IPS-18a (cell line): Measurements from ENCODE around the gene SLC10A3.

Experiments
- H3K27ac ChIP-seq: one replicate; pipeline ENCODE4 v1.5.1; 2013; ENCODE audit warnings: low read length
- H3K27me3 ChIP-seq: one replicate; pipeline ENCODE4 v1.6.1; 2013; ENCODE audit warnings: mild to moderate bottlenecking, low read length; ENCODE audit not compliant: control insufficient read depth, insufficient read depth
- H3K36me3 ChIP-seq: one replicate; pipeline ENCODE4 v1.6.1; 2013; ENCODE audit warnings: low read depth, low read length; ENCODE audit not compliant: control insufficient read depth
- H3K4me1 ChIP-seq: one replicate; pipeline ENCODE4 v1.6.1; 2013; ENCODE audit warnings: low read depth, low read length; ENCODE audit not compliant: control insufficient read depth
- H3K4me3 ChIP-seq: one replicate; pipeline ENCODE4 v1.5.1; 2013; ENCODE audit warnings: low read length
- H3K9ac ChIP-seq: one replicate; pipeline ENCODE4 v1.6.1; 2013; ENCODE audit warnings: mild to moderate bottlenecking, low read length, moderate library complexity
- H3K9me3 ChIP-seq: one replicate; pipeline ENCODE4 v1.6.1; 2013; ENCODE audit warnings: low read depth, low read length; ENCODE audit not compliant: control insufficient read depth

Gene SLC10A3

DNA sequence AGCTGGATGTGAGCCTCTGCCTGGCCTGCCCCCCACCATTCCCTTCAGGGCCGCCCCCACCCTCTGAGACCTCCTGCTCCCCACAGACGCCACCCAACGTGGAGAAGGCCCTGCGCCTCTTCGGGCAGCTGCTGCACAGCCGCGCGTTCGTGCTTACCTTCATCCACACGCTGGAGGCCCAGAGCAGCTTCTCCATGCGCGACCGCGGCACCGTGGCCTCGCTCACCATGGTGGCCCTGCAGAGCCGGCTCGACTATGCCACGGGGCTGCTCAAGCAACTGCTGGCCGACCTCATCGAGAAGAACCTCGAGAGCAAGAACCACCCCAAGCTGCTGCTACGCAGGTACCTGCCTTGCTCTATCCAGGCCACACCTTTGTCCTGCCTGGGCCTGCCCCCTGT is 22.2 kb downstream of the SLC10A3 start:
- Histone ChIP-seq H3K9me3 (no peaks in the 10 kb centered on the region), H3K27me3 (no peaks in the 10 kb centered on the region), H3K36me3 (peaks cover 5% of the 10 kb centered on the region), H3K4me3 (no peak overlapping the region), H3K9ac (no peak overlapping the region), H3K4me1 (no peaks in the 10 kb centered on the region), H3K27ac (no peak overlapping the region)

DNA sequence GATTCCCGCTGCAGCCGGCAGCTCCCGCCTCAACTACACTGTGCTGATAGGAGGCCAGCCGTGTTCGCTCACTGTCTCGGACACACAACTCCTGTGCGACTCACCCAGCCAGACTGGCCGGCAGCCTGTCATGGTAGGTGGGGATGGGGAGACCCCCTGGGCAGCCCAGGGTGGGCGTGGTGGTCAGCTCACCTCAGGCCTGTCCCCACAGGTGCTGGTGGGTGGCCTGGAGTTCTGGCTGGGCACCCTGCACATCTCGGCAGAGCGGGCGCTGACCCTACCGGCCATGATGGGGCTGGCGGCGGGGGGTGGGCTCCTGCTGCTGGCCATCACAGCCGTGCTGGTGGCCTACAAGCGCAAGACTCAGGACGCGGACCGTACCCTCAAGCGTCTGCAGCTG is 22.9 kb downstream of the SLC10A3 start:
- no peaks in the 10 kb centered on the region for H3K9me3 ChIP-seq
- H3K27me3 ChIP-seq, result no peaks in the 10 kb centered on the region
- H3K4me1 ChIP-seq, result no peaks in the 10 kb centered on the region
- H3K36me3 ChIP-seq, result peaks cover 5% of the 10 kb centered on the region
- H3K27ac ChIP-seq, result no peak overlapping the region
- no peak overlapping the region for H3K9ac ChIP-seq
- no peak overlapping the region for H3K4me3 ChIP-seq

DNA sequence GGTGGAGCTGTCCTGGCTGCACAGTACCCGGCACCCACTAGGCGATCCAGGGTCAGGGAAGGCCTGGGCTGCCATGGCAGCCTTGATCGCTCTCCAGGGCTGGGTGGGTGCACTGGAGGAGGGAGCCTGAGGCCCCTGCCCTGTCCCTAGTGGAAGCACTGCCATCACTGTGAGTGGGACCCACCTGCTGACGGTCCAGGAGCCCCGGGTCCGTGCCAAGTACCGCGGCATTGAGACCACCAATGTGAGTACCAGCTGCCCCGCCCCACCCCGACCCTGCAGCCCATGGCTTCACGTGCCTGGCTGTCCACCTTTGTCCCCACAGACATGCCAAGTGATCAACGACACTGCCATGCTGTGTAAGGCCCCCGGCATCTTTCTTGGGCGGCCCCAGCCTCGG is 23.5 kb downstream of the SLC10A3 start:
- H3K9ac ChIP-seq, result no peak overlapping the region

DNA sequence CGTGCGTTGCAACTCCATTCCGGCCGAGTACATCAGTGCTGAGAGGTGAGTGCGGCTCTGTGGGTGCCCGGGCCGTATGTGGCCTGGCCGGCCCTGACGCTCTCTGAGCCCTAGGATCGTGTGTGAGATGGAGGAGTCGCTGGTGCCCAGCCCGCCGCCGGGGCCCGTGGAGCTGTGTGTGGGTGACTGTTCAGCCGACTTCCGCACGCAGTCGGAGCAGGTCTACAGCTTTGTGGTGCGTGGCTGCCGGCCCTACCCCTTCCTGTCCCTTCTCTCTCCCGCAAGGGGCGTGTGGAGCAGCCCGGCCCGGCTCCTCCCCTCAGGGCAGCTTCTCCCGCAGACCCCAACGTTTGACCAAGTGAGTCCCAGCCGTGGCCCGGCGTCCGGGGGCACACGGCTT is 24.4 kb downstream of the SLC10A3 start:
- Histone ChIP-seq H3K36me3 (peaks cover 5% of the 10 kb centered on the region), H3K27ac (no peak overlapping the region), H3K27me3 (no peaks in the 10 kb centered on the region), H3K4me3 (no peak overlapping the region), H3K9ac (no peak overlapping the region), H3K4me1 (no peaks in the 10 kb centered on the region), H3K9me3 (no peaks in the 10 kb centered on the region)

More for the DNA sequence above, 23.5 kb downstream of the SLC10A3 start:
- H3K4me3 ChIP-seq, result no peak overlapping the region
- H3K27ac ChIP-seq, result no peak overlapping the region
- peaks cover 5% of the 10 kb centered on the region for H3K36me3 ChIP-seq
- no peaks in the 10 kb centered on the region for H3K9me3 ChIP-seq
- H3K4me1 ChIP-seq, result no peaks in the 10 kb centered on the region
- H3K27me3 ChIP-seq, result no peaks in the 10 kb centered on the region

DNA sequence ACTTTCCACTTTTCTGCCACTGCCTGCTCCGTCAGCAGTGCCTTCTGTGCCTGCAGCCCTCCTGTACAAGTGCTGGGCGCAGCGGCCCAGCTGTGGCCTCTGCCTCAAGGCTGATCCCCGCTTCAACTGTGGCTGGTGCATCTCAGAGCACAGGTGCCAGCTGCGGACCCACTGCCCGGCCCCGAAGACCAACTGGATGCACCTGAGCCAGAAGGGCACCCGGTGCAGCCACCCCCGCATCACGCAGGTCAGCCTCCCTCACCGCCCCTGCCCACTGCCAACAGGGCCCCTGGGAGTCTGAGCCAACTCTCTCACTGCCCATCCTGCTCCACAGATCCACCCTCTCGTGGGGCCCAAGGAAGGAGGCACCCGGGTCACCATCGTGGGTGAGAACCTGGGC is 24.8 kb downstream of the SLC10A3 start:
- Histone ChIP-seq H3K27me3 (no peaks in the 10 kb centered on the region), H3K9me3 (no peaks in the 10 kb centered on the region), H3K36me3 (peaks cover 5% of the 10 kb centered on the region), H3K9ac (no peak overlapping the region), H3K27ac (no peak overlapping the region), H3K4me3 (no peak overlapping the region), H3K4me1 (no peaks in the 10 kb centered on the region)

DNA sequence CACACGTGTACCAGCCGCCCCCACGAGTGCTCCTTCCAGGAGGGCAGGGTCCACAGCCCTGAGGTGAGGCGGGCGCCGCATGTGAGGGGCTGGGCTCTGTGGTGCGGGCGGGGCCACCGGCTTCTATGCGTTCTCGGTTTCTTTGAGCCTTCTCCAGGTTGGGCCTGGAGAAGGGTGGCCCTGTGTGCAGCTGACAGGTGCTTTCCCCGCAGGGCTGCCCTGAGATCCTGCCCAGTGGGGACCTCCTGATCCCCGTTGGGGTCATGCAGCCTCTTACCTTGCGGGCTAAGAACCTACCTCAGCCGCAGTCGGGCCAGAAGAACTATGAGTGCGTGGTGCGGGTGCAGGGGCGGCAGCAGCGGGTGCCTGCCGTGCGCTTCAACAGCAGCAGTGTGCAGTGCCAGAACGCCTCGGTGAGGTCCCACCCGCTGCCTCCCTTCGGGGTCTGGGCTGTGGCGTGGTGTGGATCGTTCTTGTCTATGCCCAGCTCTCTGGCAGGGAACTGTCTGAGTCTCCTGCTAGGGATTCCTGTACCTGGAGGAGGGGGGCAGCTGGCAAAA is 25.5 kb downstream of the SLC10A3 start:
- H3K4me3 ChIP-seq, result no peak overlapping the region
- peaks cover 5% of the 10 kb centered on the region for H3K36me3 ChIP-seq
- H3K27ac ChIP-seq, result no peak overlapping the region
- no peaks in the 10 kb centered on the region for H3K9me3 ChIP-seq
- no peak overlapping the region for H3K9ac ChIP-seq
- H3K4me1 ChIP-seq, result no peaks in the 10 kb centered on the region
- no peaks in the 10 kb centered on the region for H3K27me3 ChIP-seq

DNA sequence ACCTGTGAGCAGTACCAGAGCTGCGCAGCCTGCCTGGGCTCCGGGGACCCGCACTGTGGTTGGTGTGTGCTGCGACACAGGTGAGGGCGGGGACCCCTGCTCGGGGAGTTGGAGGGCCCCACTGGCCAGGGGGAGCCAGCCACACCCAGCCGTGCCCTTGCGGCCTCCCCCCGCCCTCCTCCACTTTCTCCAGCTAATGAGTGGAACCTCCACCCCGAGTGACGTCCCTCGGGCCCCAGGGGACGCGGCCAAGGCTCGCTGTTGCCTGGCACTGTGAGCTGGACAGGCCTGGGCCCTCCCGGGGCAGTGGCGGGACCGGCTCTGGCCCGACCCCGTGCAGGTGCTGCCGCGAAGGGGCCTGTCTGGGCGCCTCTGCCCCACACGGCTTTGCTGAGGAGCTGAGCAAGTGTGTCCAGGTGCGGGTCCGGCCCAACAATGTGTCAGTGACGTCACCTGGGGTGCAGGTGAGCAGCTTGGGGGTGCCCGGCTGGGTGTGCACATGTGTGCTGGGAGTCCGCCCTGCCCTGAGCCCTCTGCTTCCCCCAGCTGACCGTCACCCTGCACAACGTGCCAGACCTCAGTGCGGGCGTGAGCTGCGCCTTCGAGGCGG is 26.7 kb downstream of the SLC10A3 start:
- H3K27ac ChIP-seq, result no peak overlapping the region
- no peak overlapping the region for H3K4me3 ChIP-seq
- H3K36me3 ChIP-seq, result peaks cover 5% of the 10 kb centered on the region
- H3K9me3 ChIP-seq, result no peaks in the 10 kb centered on the region
- H3K27me3 ChIP-seq, result no peaks in the 10 kb centered on the region
- no peak overlapping the region for H3K9ac ChIP-seq
- H3K4me1 ChIP-seq, result no peaks in the 10 kb centered on the region

DNA sequence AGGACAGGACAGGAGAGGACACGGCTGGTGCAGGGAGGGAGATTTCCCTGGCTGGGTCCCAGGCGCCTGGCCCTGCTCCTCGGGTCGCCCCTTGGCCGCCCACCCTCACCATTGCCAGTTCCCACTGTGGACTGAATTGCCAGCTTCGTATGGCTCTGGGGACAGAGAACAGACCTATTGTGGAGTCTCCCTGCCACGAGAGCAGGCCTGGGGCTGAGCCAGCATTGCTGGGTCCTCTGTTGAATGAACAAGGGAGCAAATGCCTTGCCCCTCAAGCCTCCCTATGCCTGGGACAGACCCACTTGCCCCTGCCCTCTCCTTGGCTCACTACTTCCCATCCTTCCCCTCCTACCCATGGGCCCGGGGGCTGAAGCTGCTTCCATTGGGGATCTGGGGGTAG is 28.0 kb downstream of the SLC10A3 start:
- Histone ChIP-seq H3K9ac (no peak overlapping the region), H3K27me3 (no peaks in the 10 kb centered on the region), H3K4me3 (no peak overlapping the region), H3K27ac (no peak overlapping the region), H3K36me3 (no peaks in the 10 kb centered on the region), H3K4me1 (no peaks in the 10 kb centered on the region), H3K9me3 (peaks cover under 1% of the 10 kb centered on the region)

DNA sequence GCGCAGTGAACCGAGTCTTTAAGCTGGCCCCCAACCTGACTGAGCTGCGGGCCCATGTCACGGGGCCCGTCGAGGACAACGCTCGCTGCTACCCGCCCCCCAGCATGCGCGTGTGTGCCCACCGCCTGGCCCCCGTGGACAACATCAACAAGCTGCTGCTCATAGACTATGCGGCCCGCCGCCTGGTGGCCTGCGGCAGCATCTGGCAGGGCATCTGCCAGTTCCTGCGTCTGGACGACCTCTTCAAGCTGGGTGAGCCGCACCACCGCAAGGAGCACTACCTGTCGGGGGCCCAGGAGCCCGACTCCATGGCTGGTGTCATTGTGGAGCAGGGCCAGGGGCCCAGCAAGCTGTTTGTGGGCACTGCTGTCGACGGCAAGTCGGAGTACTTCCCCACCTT is 30.1 kb downstream of the SLC10A3 start:
- Histone ChIP-seq H3K27me3 (peaks cover 5% of the 10 kb centered on the region), H3K27ac (no peak overlapping the region), H3K9me3 (peaks cover 4% of the 10 kb centered on the region), H3K4me3 (no peak overlapping the region), H3K36me3 (no peaks in the 10 kb centered on the region), H3K9ac (no peak overlapping the region), H3K4me1 (no peaks in the 10 kb centered on the region)

DNA sequence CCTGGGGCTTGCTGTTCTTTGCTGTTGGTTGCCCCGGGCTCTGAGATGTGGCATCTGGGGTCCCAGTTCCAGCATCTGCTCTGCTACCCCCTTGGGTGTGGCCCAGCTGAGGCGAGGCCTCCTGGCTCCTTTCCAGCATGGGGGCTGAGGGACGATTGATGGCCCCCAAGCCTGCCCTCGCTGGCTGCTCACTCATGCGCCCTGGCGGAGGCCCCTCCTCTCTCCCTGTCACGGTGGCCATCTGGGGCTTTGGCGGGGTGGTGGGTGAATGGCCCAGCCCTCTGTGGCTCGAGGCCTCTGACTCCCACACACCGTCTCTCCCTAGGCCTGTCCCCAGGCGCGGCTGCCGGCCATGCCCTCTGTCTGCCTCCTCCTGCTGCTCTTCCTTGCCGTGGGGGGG is 30.6 kb downstream of the SLC10A3 start:
- Histone ChIP-seq H3K4me1 (no peaks in the 10 kb centered on the region), H3K27ac (no peak overlapping the region), H3K36me3 (no peaks in the 10 kb centered on the region), H3K4me3 (no peak overlapping the region), H3K27me3 (peaks cover 5% of the 10 kb centered on the region), H3K9ac (no peak overlapping the region), H3K9me3 (peaks cover 4% of the 10 kb centered on the region)

DNA sequence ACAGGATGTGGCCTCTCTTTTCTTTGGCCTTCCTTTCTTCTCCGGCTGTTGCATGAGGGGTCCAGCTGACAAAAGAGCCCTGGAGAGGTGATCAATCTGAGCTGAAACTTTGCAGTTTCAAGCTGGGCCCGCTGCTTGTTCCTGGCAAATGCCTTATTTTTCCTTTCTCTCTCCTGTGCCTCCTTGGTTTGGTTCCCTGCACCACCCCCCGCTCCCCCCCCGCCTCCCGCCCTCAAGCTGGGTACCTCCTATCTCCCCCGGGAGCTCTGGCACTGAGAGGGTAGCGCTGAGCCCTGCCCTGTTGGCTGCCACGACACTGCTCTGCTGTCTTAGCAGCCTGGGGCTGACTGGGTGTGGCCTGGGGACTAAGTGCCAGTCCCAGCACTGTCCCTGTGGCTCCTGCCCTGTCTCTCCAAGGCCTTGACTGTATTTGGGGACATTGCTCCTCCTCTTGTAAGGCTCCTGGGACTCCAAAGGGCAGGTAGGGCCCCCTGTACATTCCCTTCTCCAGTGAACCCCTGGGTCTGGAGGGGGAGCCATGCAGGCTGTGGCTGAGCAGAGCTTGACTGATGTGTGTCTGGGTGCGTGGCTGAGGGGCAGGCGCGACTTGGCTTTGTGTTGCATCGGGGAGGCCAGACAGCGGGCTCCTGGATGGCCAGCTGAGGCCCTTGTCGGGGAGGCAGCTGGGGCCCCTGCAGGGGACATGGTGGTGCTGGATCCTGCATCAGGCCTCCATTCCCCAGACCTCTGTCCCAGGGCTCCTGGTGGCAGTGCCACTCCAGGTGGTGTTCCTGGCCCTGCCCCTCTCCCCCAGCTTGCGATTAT is 31.3 kb downstream of the SLC10A3 start:
- Histone ChIP-seq H3K4me1 (no peaks in the 10 kb centered on the region), H3K27ac (no peak overlapping the region), H3K36me3 (no peaks in the 10 kb centered on the region), H3K4me3 (peak overlapping the region; percentile 56), H3K9ac (peak overlapping the region; percentile 32), H3K27me3 (peaks cover 5% of the 10 kb centered on the region), H3K9me3 (peaks cover 4% of the 10 kb centered on the region)
